ENCODE results near the gene NCKAP5.
"Not testable (repeated sequence)": the region's sequence is repeated elsewhere in the genome, so short reads cannot be mapped to it uniquely, and the experiment has no call there.

Gene NCKAP5

DNA sequence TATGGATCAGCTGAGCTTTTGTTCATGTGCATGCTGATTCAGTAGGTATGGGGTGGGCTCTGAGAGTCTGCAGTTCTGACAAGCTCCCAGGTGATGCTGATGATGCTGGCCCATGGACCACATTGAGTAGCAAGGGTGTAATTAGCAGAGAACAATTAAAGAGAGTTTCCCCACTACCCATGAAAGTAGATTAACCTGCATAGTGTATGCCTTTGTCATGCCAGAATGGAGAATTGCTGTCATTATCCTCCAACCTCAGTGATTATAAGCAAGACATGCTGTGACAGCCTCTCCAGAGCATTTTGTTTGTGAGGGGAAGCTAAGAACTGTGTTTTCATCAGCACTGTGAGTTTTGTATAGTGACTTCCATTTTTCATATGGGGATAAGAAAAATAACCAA, 838.7 kb downstream of the NCKAP5 start:
- DNase-seq = no peak

DNA sequence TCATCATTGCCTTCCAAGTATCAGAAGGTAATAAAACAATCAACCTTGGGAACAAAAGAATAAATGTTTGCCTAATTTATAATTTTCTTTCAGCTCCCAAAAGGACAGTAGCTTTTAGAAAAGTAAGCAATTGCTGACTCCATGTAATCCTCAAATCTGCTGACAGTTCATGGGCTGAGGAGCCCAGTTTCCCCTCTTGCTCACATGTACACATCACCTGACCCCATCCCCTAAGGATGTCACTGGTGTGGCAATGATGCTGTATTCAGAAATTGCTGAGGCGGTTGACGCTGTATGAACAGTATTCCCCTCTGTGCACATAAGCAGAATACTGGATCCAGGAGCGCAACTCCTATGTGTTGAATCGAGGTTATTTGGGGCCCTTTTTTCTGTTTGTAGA, 842.1 kb downstream of the NCKAP5 start:
- DNase-seq = no peak

DNA sequence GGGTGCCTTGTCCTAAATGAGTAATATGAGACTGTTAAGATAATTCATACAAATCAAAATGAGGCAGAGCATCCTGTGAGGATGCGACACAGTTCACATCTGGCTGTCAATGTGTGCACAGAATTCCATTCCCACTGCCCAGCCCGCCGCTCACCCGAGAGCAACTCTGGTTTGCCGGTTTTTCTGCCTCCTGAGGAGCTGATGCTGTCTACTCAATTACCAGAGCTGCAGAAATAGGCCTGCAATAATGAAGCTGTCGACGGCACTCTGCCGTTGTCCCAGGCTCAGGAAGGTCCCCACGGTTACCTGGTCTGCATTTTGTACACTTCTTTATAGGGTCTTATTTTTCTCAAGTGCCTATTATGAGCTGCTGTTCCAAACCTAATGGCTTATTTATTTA, 842.5 kb downstream of the NCKAP5 start:
- DNase-seq = peak; percentile 6

DNA sequence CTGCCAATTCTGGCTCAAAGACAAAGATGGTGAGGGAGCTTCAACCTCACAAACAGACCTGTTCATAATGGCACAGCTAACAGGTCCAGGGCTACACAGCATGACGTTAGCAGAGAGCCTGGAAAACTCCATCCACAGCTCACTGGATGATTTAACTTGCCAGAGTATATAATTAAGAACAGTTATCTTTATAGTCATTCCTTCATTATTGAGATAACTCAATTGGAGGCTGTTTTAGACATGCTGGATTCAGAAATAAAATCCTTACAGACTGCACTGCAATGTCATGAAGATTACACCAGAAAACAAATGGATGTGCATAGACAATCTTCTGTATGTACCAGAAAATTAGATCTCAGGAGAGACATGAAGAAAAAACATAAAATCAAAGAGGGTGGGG, 843.1 kb downstream of the NCKAP5 start:
- DNase-seq = no peak

DNA sequence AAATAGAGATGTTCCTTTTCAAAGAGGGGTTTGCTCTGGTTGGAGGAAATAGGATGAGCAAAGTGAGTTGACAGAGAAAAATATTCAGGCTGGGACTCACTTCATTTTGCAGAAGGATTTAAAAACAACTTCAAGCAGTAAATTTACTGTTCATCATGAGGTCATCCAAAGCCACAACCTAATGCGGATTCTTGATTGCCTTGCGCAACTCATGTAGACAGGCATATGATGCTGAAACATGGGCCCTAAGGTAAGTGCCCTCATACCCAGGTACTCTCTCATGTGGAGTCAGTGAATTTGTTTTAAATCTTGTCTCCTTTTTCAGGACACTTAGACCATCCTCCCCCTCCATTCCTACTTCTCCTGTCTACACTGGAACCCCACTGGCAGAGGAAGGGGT, 846.3 kb downstream of the NCKAP5 start:
- no peak for DNase-seq

DNA sequence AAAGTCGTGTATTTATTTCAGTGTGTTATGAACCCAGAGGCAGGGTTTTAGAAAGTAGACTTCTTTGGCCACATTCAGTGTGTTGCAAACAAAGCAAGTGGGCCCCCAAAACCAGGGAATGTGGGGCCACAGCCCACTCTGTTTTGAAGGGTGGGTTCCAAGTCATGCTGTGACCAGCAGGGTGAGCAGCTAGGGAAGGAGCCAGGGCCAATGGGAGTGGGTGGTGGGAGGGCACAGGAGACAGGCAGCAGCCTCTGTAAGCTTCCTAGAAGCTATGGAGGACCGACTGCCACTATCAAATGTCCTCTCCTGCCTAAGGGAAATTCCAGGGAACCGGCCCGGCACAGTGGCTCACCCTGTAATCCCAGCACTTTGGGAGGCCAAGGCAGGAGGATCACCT, 847.9 kb downstream of the NCKAP5 start:
- no peak for DNase-seq

DNA sequence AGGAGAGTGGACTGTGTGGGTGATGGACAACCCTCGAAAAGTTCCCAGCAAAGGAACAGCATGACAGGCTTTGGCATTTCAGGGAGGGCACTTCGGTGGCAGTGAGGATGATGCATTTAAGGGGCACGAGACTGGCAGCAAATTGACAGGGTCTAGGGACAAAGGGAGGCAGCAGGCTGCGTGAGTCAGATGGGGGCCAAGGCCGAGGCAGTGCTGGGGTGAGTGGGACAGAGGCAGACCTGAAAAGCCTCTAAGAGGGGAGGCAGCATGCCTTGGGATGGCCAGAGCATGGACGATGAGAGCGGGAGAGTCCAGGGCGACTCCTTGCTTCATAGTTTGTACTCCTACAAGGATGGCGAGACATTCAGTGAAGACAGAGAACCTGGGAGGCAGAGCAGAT, 848.8 kb downstream of the NCKAP5 start:
- DNase-seq = no peak

DNA sequence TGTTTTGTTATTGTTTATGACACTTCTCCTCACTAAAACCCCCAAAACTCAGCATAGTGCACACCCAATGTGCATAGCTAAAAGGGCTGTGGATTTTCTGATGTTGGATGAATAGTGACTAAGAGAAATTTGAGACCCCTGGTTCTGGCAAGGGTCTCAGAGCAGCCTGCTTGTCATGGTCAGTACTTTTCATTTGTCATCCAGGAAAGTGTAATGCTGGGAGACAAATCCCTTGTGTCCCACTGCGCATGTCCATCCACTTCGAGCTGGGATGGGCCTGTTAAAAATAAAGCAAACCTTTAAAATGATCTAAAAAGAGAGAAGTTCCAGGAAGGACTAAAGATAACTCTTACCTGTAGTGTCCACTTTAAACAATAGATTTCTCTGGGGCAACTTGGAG, 851.3 kb downstream of the NCKAP5 start:
- no peak for DNase-seq

DNA sequence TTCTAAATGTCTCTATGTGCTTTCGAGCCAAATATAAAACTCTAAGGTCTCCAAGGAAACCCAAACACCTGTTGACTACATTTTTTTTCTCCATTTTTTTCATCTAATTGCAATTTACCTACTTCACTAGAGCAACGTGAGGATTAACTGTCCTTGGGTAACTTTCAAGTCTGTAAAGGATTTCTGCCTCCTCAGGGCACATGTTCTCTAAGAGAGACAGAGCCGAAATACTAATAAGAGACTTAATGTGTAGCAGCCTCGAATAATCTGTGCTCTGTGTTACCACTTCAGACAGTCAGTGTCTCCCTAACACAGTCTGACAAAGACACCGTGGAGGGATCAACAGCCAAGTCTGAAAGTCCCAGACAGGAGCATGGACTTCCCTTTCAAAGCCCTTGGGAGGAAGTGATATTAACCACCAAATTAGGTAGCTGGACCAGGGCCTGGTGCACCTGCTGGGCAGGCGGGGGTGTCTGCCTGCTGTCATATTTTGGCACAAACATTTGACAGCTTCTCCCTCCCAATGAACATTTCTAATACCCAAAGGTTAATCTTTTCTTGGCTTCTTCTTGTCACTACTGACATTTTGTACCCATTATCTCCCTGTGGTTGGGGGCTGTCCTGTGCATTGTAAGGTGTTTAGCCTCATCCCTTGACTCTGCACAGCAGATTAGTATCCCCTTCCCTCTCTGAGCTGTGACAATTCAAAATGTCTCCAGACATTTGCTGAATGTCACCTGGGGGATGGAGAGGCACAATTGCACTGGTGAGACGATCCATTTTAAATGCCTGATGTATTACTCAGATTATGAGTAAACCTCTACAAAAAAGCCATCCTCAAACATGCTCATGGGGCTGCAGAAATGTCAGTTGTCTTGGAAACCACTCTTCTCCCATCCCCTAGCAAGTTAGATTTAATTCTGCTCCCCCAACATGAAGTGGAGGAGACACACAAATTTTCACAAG, 852.6 kb downstream of the NCKAP5 start:
- no peak for DNase-seq

DNA sequence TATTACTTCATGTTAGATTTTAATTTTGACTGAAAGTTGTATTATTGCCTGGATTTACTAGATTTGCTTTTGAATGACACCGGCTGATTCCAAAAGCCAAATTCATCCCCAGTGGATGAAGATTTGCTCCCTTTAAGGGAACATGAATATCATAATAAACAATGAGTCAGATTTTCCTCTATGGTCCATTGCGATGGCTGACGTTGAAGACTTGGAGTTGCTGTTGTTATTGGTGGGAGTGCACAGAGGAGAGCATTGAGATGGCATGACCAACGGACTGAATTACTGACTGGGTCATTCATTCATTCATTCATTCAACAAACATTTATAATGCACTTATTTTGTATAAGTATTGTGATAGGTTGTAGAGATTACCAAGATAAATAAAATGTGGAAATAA, 864.9 kb downstream of the NCKAP5 start:
- no peak for DNase-seq

DNA sequence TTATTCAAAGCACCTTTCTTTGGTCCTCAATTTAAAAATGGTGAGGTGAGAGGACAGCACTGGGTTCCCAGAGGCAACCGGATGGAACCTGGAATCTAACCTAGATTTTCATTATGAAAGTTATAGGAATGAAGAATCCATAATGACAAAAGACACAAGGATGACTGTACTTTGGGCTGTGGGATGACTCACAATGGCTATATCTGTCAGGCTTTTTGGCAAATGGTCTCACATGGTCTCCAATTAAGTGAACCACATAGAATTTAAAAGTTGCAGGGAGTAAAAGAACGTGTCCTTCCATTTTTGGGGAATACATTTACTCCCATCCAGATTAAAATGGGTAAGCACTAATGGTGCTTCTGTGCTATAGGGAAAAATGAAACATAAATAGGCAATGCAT, 866.5 kb downstream of the NCKAP5 start:
- no peak for DNase-seq

DNA sequence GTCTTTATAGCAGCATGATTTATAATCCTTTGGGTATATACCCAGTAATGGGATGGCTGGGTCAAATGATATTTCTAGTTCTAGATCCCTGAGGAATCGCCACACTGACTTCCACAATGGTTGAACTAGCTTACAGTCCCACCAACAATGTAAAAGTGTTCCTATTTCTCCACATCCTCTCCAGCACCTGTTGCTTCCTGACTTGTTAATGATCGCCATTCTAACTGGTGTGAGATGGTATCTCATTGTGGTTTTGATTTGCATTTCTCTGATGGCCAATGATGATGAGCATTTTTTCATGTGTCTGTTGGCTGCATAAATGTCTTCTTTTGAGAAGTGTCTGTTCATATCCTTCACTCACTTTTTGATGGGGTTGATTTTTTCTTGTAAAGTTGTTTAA, 868.5 kb downstream of the NCKAP5 start:
- DNase-seq = not testable (repeated sequence)

DNA sequence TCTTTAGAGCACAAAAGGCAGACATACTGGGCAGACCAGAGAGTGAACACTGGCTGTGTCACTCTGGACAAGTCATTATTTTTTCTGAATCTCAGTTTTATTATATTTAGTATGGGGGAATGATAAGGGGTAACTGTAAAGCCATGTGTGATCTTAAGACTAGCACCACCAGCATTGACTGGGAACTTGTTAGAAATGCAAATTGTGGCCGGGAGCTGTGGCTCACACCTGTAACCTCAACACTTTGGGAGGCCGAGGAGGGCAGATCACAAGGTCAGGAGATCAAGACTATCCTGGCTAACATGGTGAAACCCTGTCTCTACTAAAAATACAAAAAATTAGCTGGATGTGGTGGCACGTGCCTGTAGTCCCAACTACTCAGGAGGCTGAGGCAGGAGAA, 869.9 kb downstream of the NCKAP5 start:
- not testable (repeated sequence) for DNase-seq

DNA sequence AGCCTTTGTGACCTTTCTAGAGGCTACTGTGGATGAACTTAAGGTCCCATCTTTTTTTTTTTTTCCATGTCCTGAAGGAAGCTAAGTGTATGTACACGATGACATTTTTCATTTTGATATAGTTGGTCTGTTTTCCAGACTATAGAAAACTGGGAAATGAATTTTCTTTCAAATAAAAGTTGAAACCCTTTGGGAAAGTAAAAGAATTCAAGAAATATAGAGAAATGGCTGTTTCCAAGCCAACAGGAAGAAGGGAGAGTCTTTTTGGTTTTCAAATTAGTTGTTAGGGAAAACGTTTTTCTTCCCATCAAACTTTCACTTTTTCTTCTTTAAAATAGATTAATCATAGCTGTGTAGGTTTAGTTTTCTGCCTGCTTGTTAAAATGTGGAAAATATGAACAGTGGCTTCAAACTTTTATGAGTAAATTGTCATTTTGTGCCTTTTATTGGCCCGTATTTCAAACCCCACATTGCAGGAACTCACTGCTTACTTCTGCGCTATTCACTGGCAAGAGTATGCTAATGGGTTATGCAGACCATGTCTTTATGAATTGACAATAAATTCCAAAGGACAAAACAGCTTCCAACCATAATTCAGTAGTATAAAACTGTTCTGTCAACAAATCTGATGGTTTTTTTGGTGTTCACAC, 870.6 kb downstream of the NCKAP5 start:
- DNase-seq = no peak

DNA sequence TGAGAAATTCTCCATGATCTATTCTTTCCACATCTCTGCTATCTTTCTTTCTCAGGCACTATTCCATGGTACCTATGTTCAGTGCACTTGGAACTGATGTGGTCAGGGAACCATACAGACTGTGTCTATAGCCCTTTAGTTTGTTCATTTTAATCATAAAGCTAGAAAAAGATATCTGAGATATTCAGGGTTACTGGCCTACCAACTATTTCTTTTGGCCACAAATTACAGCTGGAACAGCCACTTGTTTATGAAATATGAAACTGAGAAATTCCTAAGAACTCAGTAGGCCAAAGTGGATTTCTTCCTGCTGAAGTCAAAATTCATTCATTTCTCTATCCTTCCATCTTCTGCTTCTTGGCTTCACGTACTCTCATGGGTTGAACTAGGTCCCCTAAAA, 875.4 kb downstream of the NCKAP5 start:
- no peak for DNase-seq

DNA sequence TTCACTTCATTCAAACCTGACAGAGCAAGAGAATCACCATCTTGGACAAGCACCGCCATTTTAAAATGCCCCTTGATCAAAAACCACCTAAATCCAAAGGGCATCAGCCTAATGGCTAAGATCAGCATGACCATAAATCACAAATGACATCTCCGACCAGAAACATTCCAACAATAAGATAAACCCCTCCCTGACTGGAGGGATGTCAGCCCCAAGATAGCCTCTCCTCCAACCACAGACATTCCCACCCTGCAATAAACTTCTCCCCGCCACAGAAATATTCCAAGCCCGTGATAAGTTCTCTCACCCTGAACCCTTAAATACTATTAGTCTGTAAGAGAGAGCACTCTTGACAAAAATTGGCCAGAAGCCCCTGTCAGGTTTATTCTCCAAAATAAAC, 876.7 kb downstream of the NCKAP5 start:
- no peak for DNase-seq

DNA sequence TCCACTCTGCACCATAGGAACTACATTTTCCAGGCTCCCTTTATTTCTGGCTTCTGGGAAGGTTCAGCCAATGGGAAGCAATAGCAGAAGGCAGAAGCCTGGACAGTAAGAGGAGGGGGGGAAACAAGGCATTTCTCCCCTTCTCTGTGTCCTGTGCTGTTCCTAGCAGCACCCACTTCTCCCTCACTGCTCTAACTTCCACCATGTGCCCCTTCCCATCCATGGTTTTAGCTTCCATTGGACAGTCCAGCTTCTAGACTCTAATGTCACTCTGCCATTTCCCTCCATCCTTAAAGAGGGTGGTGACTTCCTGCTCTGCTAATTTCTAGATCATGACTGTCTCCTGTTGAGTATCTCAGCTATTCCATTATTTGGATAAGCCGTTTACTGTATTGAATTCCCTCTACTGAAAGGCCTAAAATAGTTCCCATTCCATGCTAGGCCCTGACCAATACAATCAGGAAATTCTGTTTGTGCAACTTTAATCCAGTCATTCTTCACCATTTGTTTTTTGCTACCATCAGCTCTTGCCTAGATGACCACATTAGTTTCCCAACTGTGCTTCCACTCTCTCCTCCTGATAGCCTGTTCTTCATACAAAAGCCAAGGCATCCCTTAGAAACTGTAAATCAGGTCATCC, 877.5 kb downstream of the NCKAP5 start:
- no peak for DNase-seq

DNA sequence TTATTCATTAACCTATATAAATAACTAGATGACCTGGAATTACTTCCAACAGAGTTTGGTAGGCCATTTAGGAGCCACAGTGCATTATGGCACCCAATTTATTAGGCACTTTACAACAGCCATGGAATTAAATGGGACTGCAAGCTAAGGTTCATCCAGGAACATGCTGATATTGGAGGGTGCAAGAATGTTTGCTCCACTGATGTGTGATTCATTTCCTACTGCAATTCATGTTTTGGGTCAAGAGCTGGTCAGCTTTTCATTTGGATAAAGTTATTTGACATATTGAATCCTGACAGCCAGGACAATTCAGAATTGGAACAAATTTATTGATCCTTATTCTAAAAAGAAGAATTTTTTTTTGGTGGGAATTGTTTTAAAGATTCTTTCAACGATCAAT, 886.5 kb downstream of the NCKAP5 start:
- DNase-seq = no peak

DNA sequence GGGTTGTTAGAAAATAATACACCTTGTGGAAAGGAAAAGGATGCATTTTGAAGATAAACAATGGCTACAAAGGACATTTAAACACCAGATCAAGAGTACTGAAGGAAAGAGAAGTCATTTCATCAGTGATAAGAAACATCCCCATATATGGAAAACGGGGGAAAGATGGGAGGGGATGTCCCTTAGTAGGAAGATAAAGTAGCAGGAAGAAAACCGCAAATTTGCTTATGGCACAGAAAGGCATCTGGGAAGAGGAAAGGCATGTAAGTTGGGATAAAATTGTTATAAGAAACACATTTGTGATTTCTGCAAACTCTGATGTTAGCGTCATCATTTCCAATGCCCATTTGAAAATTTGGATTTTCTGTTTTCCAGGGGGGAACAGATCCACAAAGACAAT, 887.7 kb downstream of the NCKAP5 start:
- DNase-seq = no peak

DNA sequence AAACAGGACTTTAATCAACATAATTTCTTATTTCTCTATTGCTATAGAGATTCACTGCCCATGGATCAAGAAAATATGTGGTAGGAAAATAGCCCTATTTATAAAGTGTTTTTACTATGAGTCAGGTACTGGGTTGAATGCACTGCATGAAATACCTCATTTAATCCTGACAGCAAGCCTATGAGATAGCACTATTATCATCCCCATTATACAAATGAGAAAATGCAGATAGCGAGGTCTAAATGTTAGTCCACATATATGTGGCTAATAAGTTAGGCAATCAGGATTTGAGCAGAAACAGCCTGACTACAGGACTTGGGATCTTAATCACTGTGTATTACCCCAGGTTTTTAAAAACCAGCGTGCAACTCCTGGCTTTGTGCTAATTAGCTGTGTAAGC, 889.8 kb downstream of the NCKAP5 start:
- no peak for DNase-seq

DNA sequence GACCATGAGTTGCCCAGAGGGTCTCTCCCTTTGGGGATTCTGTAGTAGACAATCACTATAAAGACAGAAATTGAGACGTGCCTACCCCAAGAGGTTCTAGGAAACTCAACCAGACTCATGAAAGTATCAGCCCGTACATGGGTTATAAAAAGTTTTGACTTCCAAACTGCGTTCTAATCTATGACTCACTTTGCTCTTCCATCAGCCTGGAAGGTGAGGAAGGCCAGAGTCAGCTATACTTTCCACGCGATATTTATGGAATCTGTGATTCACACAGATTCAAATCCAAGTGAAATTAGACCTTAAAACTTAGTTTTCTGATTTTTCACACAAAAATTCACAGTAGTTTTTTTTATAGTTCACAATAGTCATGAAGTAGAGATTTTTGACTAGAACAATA, 890.6 kb downstream of the NCKAP5 start:
- no peak for DNase-seq

DNA sequence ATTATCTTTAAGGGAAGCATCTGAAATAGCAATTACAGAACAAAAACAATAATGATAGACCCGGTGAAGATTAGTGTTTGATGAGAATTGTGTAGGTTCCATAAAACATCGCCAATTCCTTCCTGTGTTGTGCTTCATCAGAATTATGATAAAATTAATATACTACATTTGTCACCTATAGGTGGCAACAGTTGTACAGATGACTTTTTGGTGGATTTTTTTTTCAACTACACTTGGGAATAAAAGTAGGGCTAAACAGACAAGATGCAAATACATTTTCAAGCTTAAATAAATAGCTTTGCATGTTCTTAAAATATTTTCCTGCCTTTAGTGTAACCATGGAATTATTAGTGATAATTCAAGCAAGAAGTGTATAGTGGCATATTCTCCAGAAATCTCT, 891.3 kb downstream of the NCKAP5 start:
- no peak for DNase-seq

DNA sequence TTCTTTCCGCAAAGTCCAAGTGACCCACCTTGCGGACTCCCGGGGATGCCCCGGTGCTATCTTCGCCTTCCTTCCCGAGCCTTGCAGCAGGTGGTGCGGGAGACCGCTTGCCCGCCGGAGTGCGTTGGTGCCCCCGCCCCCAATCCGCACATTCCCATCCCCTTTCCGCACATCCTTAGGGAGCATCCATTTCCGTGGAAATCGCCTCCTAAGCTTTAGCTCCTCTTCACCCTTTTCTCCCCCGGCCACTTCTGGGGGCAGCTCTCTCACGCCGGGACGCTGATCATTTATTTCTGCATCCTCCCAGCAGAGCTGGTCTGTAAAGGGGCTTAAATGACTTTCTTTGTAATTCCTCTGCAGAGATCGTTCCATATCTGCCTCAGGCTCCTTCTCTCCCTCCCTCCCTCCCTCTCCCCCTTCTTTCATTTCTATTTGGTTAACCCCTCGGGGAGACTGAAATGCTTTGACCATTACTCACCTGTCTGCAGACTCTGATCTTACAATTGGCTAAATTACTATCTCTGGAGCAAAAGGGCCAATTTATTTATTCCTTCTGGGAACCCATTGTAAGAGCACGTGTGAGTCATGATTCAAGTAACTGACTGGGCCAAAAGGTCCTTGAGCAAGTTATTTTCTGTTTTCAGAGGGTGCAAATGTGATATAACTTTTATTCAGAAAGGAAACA, 897.0 kb downstream of the NCKAP5 start:
- no peak for DNase-seq

Data from NCI-H1092 treated with DMSO at 0.1 percent for 48 hours (cell line).